Cerebellar nuclear complex (tissue), 1 donor: ENCODE results near the gene ZFAND3.
"Not testable (repeated sequence)": the region's sequence is repeated elsewhere in the genome, so short reads cannot be mapped to it uniquely, and the experiment has no call there.

ENCODE experiments used
- DNase-seq, 2 experiments: peaks; one replicate each; lab custom pipeline; 2025; lab: John Stamatoyannopoulos, UW

The ZFAND3 gene

GRCh38 chr6:37936906-37937305, 117.4 kb downstream of the ZFAND3 start:
- DNase-seq = no peak

- no peak for DNase-seq
These were observed 119.4 kb downstream of the ZFAND3 start for GRCh38 chr6:37938909-37939308.

GRCh38 chr6:37940074-37940847, 120.7 kb downstream of the ZFAND3 start:
- DNase-seq = no peak

GRCh38 chr6:37941871-37942270, 122.3 kb downstream of the ZFAND3 start:
- DNase-seq = no peak

GRCh38 chr6:37942606-37943376, 123.3 kb downstream of the ZFAND3 start:
- DNase-seq = no peak

GRCh38 chr6:37943436-37944058, 124.0 kb downstream of the ZFAND3 start:
- DNase-seq = no peak

GRCh38 chr6:37946057-37946456, 126.5 kb downstream of the ZFAND3 start:
- DNase-seq = no peak

- no peak for DNase-seq
These were observed 127.9 kb downstream of the ZFAND3 start for GRCh38 chr6:37947468-37947867.

- DNase-seq = not testable (repeated sequence)
These were observed 129.1 kb downstream of the ZFAND3 start for GRCh38 chr6:37948584-37948983.

GRCh38 chr6:37952027-37952426, 132.5 kb downstream of the ZFAND3 start:
- no peak for DNase-seq

GRCh38 chr6:37954791-37955190, 135.3 kb downstream of the ZFAND3 start:
- DNase-seq = no peak

GRCh38 chr6:37956711-37957275, 137.3 kb downstream of the ZFAND3 start:
- DNase-seq = no peak

GRCh38 chr6:37959061-37959460, 139.5 kb downstream of the ZFAND3 start:
- no peak for DNase-seq

GRCh38 chr6:37960139-37960935, 140.8 kb downstream of the ZFAND3 start:
- DNase-seq = no peak

- not testable (repeated sequence) for DNase-seq
These were observed 143.1 kb downstream of the ZFAND3 start for GRCh38 chr6:37962481-37963080.

- no peak for DNase-seq
These were observed 146.6 kb downstream of the ZFAND3 start for GRCh38 chr6:37965964-37966676.

- no peak for DNase-seq
These were observed 147.3 kb downstream of the ZFAND3 start for GRCh38 chr6:37966801-37967200.

GRCh38 chr6:37967651-37968050, 148.1 kb downstream of the ZFAND3 start:
- DNase-seq = no peak

- DNase-seq = no peak
These were observed 151.7 kb downstream of the ZFAND3 start for GRCh38 chr6:37971266-37971665.

GRCh38 chr6:37971711-37972390, 152.3 kb downstream of the ZFAND3 start:
- no peak for DNase-seq
